Measurements from ENCODE around the gene HIGD2B.
A peak's percentile ranks its signal among the peaks of the same experiment; 100 is the strongest.

The HIGD2B gene

DNA sequence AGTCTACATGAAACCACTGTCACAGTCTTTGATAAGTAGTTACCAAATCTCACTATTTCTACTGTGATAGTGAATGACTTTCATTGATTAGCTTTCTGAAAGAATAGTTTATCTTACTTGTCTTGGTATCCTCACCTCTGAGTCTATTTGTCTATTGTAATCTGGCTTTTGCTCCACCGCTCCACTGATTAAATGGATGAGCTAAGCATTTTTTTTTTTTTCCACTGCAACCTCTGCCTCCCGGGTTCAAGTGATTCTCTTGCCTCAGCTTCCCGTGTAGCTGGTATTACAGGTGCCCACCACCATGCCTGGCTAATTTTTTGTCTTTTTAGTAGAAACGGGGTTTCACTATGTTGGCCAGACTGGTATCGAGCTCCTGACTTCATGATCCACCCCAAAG, 13.0 kb upstream of the HIGD2B start:
- no peaks in the 10 kb centered on the region for H3K9me3 ChIP-seq (ENCODE audit: control insufficient read depth, insufficient read depth, low read length)
- TF ChIP-seq CTCF (IDR thresholded peaks at IDR 0.05; ENCODE audit: low read depth, low read length, poor library complexity, severe bottlenecking) (no peak), EZH2phosphoT487 (IDR thresholded peaks at IDR 0.05; ENCODE audit: borderline replicate concordance, low read length) (no peak)

GRCh38 chr15:72690938-72691337, 5.0 kb upstream of the HIGD2B start:
- TF ChIP-seq CTCF (IDR thresholded peaks at IDR 0.05; ENCODE audit: low read depth, low read length, poor library complexity, severe bottlenecking) (no peak), EZH2phosphoT487 (IDR thresholded peaks at IDR 0.05; ENCODE audit: borderline replicate concordance, low read length) (no peak)
- peak overlapping the region; percentile 42 for H3K4me2 ChIP-seq (ENCODE audit: low read length)
- H3K27ac ChIP-seq (ENCODE audit: low read depth, low read length): no peak overlapping the region
- no peaks in the 10 kb centered on the region for H4K20me1 ChIP-seq (ENCODE audit: control insufficient read depth, insufficient read depth, low read depth, low read length)
- H3K4me3 ChIP-seq (ENCODE audit: low read length): peak overlapping the region; percentile 29; the same call in 1 of the 2 replicates
- no peaks in the 10 kb centered on the region; the same call in 1 of the 2 replicates for H3K9me3 ChIP-seq (ENCODE audit: control insufficient read depth, insufficient read depth, low read length)
- H3F3A ChIP-seq (ENCODE audit: control insufficient read depth, insufficient read depth): peaks cover 7% of the 10 kb centered on the region
- H3K36me3 ChIP-seq (ENCODE audit: control insufficient read depth, low read length): no peaks in the 10 kb centered on the region
- H3K4me1 ChIP-seq (ENCODE audit: control insufficient read depth, low read length): peaks cover 21% of the 10 kb centered on the region
- H3K27me3 ChIP-seq (ENCODE audit: control insufficient read depth, low read length): no peaks in the 10 kb centered on the region
- H3K79me2 ChIP-seq (ENCODE audit: control insufficient read depth, low read length): peaks cover 5% of the 10 kb centered on the region
- no peaks in the 10 kb centered on the region for H3K9me2 ChIP-seq (replicated peaks; ENCODE audit: control insufficient read depth, low read length)

More for the DNA sequence above, 13.0 kb upstream of the HIGD2B start:
- Histone ChIP-seq H4K20me1 (ENCODE audit: control insufficient read depth, insufficient read depth, low read depth, low read length) (no peaks in the 10 kb centered on the region), H3K27ac (ENCODE audit: low read depth, low read length) (no peak overlapping the region), H3K27me3 (ENCODE audit: control insufficient read depth, low read length) (no peaks in the 10 kb centered on the region), H3K4me1 (ENCODE audit: control insufficient read depth, low read length) (no peaks in the 10 kb centered on the region), H3F3A (ENCODE audit: control insufficient read depth, insufficient read depth) (no peaks in the 10 kb centered on the region), H3K4me2 (ENCODE audit: low read length) (no peak overlapping the region), H3K79me2 (ENCODE audit: control insufficient read depth, low read length) (no peaks in the 10 kb centered on the region), H3K9me2 (replicated peaks; ENCODE audit: control insufficient read depth, low read length) (no peaks in the 10 kb centered on the region), H3K36me3 (ENCODE audit: control insufficient read depth, low read length) (no peaks in the 10 kb centered on the region), H3K4me3 (ENCODE audit: low read length) (no peak overlapping the region)

DNA sequence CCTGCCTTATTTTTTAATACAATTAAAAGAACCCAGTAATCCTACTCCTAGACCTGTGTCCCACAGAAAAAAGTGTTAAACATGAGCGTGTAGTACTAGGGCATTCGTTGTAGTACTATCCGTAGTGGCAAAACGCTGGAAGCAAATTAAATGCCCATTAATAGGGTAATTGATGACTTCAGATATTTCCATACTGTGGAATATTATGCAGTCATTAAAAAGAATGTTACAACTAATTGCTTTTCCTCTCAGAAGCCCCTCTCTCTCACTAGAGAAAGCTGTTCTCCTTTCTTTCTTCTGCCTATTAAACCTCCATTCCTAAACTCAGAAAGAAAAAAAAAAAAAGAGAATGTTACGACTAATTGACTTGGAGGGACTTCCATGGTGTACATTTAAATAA, 2.7 kb upstream of the HIGD2B start:
- Histone ChIP-seq H3K79me2 (ENCODE audit: control insufficient read depth, low read length) (peaks cover 5% of the 10 kb centered on the region), H3K9me3 (ENCODE audit: control insufficient read depth, insufficient read depth, low read length) (no peaks in the 10 kb centered on the region; the same call in 1 of the 2 replicates), H3K27me3 (ENCODE audit: control insufficient read depth, low read length) (no peaks in the 10 kb centered on the region), H4K20me1 (ENCODE audit: control insufficient read depth, insufficient read depth, low read depth, low read length) (no peaks in the 10 kb centered on the region), H3F3A (ENCODE audit: control insufficient read depth, insufficient read depth) (peaks cover 7% of the 10 kb centered on the region), H3K27ac (ENCODE audit: low read depth, low read length) (no peak overlapping the region), H3K36me3 (ENCODE audit: control insufficient read depth, low read length) (no peaks in the 10 kb centered on the region), H3K4me3 (ENCODE audit: low read length) (no peak overlapping the region), H3K4me2 (ENCODE audit: low read length) (no peak overlapping the region), H3K9me2 (replicated peaks; ENCODE audit: control insufficient read depth, low read length) (no peaks in the 10 kb centered on the region), H3K4me1 (ENCODE audit: control insufficient read depth, low read length) (peaks cover 29% of the 10 kb centered on the region)
- TF ChIP-seq EZH2phosphoT487 (IDR thresholded peaks at IDR 0.05; ENCODE audit: borderline replicate concordance, low read length): no peak
- TF ChIP-seq CTCF (IDR thresholded peaks at IDR 0.05; ENCODE audit: low read depth, low read length, poor library complexity, severe bottlenecking): no peak

Measured in DOHH2 (cell line).